IMR-90 (cell line): Measurements from ENCODE around the gene TMCC1.

ENCODE experiments used
- BHLHE40 ChIP-seq: fragments of 150-350 bp; IDR thresholded peaks from 2 replicates; pipeline ENCODE4 v1.6.1; 2016; ENCODE audit warnings: mild to moderate bottlenecking, low read depth, low read length
- CEBPB ChIP-seq: IDR thresholded peaks from 2 replicates; pipeline ENCODE4 v1.6.1; 2012; ENCODE audit warnings: low read depth, low read length, improper control_type of control experiment
- POLR2A ChIP-seq: IDR thresholded peaks from 2 replicates; pipeline ENCODE4 v1.6.1; 2012; ENCODE audit warnings: mild to moderate bottlenecking, low read depth, low read length
- RAD21 ChIP-seq: IDR thresholded peaks from 2 replicates; pipeline ENCODE4 v1.6.1; 2012; ENCODE audit warnings: low read length, improper control_type of control experiment
- SMC3 ChIP-seq: fragments of 150-350 bp; IDR thresholded peaks from 2 replicates; pipeline ENCODE4 v1.6.1; 2016; ENCODE audit warnings: low read depth, mild to moderate bottlenecking, antibody characterized with exemption, low read length, moderate library complexity
- TF ChIP-seq, protein P1 (sequence below): conservative IDR thresholded peaks from 2 replicates; pipeline ENCODE4 v1.5.1; 2012; ENCODE audit warnings: mild to moderate bottlenecking, low read depth, low read length, improper control_type of control experiment

GRCh38 chr3:129758306-129758705, 135.2 kb downstream of the TMCC1 start:
- TF ChIP-seq POLR2A, result no peak
- TF ChIP-seq, protein P1, sequence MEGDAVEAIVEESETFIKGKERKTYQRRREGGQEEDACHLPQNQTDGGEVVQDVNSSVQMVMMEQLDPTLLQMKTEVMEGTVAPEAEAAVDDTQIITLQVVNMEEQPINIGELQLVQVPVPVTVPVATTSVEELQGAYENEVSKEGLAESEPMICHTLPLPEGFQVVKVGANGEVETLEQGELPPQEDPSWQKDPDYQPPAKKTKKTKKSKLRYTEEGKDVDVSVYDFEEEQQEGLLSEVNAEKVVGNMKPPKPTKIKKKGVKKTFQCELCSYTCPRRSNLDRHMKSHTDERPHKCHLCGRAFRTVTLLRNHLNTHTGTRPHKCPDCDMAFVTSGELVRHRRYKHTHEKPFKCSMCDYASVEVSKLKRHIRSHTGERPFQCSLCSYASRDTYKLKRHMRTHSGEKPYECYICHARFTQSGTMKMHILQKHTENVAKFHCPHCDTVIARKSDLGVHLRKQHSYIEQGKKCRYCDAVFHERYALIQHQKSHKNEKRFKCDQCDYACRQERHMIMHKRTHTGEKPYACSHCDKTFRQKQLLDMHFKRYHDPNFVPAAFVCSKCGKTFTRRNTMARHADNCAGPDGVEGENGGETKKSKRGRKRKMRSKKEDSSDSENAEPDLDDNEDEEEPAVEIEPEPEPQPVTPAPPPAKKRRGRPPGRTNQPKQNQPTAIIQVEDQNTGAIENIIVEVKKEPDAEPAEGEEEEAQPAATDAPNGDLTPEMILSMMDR, result no peak
- TF ChIP-seq CEBPB, result no peak
- TF ChIP-seq BHLHE40, result no peak
- no peak for TF ChIP-seq SMC3
- no peak for TF ChIP-seq RAD21
